SK-N-SH (cell line): ENCODE data around the gene TCHP. TPM values are rescaled to one million over a fixed set of nuclear protein-coding genes. Genes with fewer than 3 reads are reported as not detected.

Experiments used
- CTCF ChIA-PET: fragments of 300-600, 350-600 bp; formaldehyde crosslinking; extraction: SDS; loops from one replicate; lab custom pipeline; 2021; lab: Yijun Ruan, JAX
- POLR2A ChIA-PET: fragments of 350-600 bp; sonication (Branson Sonifier 250); formaldehyde crosslinking; extraction: SDS; loops from one replicate; lab custom pipeline; 2020; ENCODE audit warnings: antibody characterized with exemption, inconsistent platforms; lab: Yijun Ruan, JAX
- DNase-seq: peaks from one replicate; pipeline ENCODE4 v3.0.0; 2012
- H2AFZ ChIP-seq: fragments of 200-600 bp; sonication (generic); 2 replicates; pipeline ENCODE4 v1.8.1; 2016; ENCODE audit warnings: antibody characterized with exemption, mild to moderate bottlenecking, low read depth
- H3F3A ChIP-seq: fragments of 200-600 bp; sonication (generic); replicated peaks from 2 replicates; pipeline ENCODE3; 2016; ENCODE audit warnings: antibody characterized with exemption, mild to moderate bottlenecking; ENCODE audit not compliant: insufficient read depth
- H3K27ac ChIP-seq, 2 experiments: fragments of 200-500 bp in 1 of 2; fragments of 200-600 bp in 1 of 2; sonication (Bioruptor generic) in 1 of 2; sonication (generic), shearing (Covaris generic) in 1 of 2; 2 replicates each; pipeline versions ENCODE4 v1.5.1 to v1.6.1; 2014 to 2016; ENCODE audit warnings: low read depth in 2 of 2, inconsistent platforms in 1 of 2, low read length in 1 of 2, mild to moderate bottlenecking in 1 of 2, mixed read lengths in 1 of 2
- H3K27me3 ChIP-seq: fragments of 200-600 bp; sonication (generic), shearing (Covaris generic); 2 replicates; pipeline ENCODE4 v1.6.1; 2016; ENCODE audit warnings: mixed run types; ENCODE audit not compliant: insufficient read depth
- H3K36me3 ChIP-seq, 2 experiments: fragments of 200-500 bp in 1 of 2; fragments of 200-600 bp in 1 of 2; sonication (Bioruptor generic) in 1 of 2; sonication (generic) in 1 of 2; replicated peaks in 1 of 2; 2 replicates each; pipeline versions ENCODE3 to v1.5.1; 2014 to 2016; ENCODE audit warnings: low read length in 1 of 2, mild to moderate bottlenecking in 1 of 2; ENCODE audit not compliant: insufficient read depth in 2 of 2, control insufficient read depth in 1 of 2
- H3K4me1 ChIP-seq, 2 experiments: fragments of 200-500 bp in 1 of 2; fragments of 200-600 bp in 1 of 2; sonication (Bioruptor generic) in 1 of 2; sonication (generic), shearing (Covaris generic) in 1 of 2; 2 replicates each; pipeline versions ENCODE4 v1.5.1 to v1.6.1; 2014 to 2016; ENCODE audit warnings: low read depth in 1 of 2, low read length in 1 of 2, mixed run types in 1 of 2; ENCODE audit not compliant: insufficient read depth in 2 of 2, control insufficient read depth in 1 of 2
- H3K4me2 ChIP-seq: fragments of 200-600 bp; sonication (generic), shearing (Covaris generic); 2 replicates; pipeline ENCODE4 v1.6.1; 2017; ENCODE audit warnings: mixed run types
- H3K4me3 ChIP-seq, 2 experiments: fragments of 200-500 bp in 1 of 2; fragments of 200-600 bp in 1 of 2; sonication (Bioruptor generic) in 1 of 2; sonication (generic), shearing (Covaris generic) in 1 of 2; 2 replicates each; pipeline versions ENCODE4 v1.5.1 to v1.8.1; 2014 to 2016; ENCODE audit warnings: low read depth in 2 of 2, inconsistent platforms in 1 of 2, low read length in 1 of 2, mild to moderate bottlenecking in 1 of 2, mixed read lengths in 1 of 2, moderate library complexity in 1 of 2
- H3K79me2 ChIP-seq: fragments of 200-600 bp; sonication (generic); 2 replicates; pipeline ENCODE4 v1.8.1; 2017; ENCODE audit warnings: mild to moderate bottlenecking; ENCODE audit not compliant: insufficient read depth
- H3K9ac ChIP-seq: fragments of 200-600 bp; sonication (generic); 2 replicates; pipeline ENCODE4 v1.6.1; 2017; ENCODE audit warnings: mixed run types
- H3K9me2 ChIP-seq: fragments of 200-600 bp; sonication (generic); 2 replicates; pipeline ENCODE4 v1.6.1; 2017; ENCODE audit warnings: mixed run types
- H3K9me3 ChIP-seq: fragments of 200-600 bp; sonication (generic); 2 replicates; pipeline ENCODE4 v1.6.1; 2017; ENCODE audit warnings: mixed run types, mild to moderate bottlenecking, moderate library complexity
- H4K20me1 ChIP-seq: fragments of 200-600 bp; sonication (generic); 2 replicates; pipeline ENCODE4 v1.6.1; 2017; ENCODE audit warnings: mild to moderate bottlenecking, mixed run types; ENCODE audit not compliant: insufficient read depth
- EZH2phosphoT487 ChIP-seq: fragments of 200-600 bp; sonication (generic); IDR thresholded peaks from 2 replicates; pipeline ENCODE4 v1.6.1; 2017; ENCODE audit warnings: low read depth, mixed run types, mild to moderate bottlenecking, antibody characterized with exemption, moderate library complexity, borderline replicate concordance
- FOSL2 ChIP-seq: IDR thresholded peaks from 2 replicates; pipeline ENCODE4 v1.4.0; 2012; ENCODE audit warnings: low read depth, mild to moderate bottlenecking, moderate library complexity, borderline replicate concordance
- GABPA ChIP-seq: IDR thresholded peaks from 2 replicates; pipeline ENCODE4 v1.4.0; 2012; ENCODE audit warnings: low read depth, mild to moderate bottlenecking
- RAD21 ChIP-seq: IDR thresholded peaks from 2 replicates; pipeline ENCODE4 v1.6.1; 2012; ENCODE audit warnings: mild to moderate bottlenecking, low read length
- RFX5 ChIP-seq: IDR thresholded peaks from 2 replicates; pipeline ENCODE4 v1.6.1; 2012; ENCODE audit warnings: mild to moderate bottlenecking, improper control_type of control experiment, low read length
- RXRA ChIP-seq: IDR thresholded peaks from 2 replicates; pipeline ENCODE4 v1.4.0; 2012; ENCODE audit warnings: low read depth, mild to moderate bottlenecking, borderline replicate concordance
- SIN3A ChIP-seq: IDR thresholded peaks from 2 replicates; pipeline ENCODE4 v1.6.1; 2012; ENCODE audit warnings: low read depth, mild to moderate bottlenecking, low read length, moderate library complexity, borderline replicate concordance
- SMC3 ChIP-seq: IDR thresholded peaks from 2 replicates; pipeline ENCODE4 v1.6.1; 2012; ENCODE audit warnings: low read depth, low read length, improper control_type of control experiment
- USF1 ChIP-seq: IDR thresholded peaks from 2 replicates; pipeline ENCODE4 v1.4.0; 2012; ENCODE audit warnings: low read depth, borderline replicate concordance
- USF2 ChIP-seq: fragments of 150-350 bp; IDR thresholded peaks from 2 replicates; pipeline ENCODE4 v1.6.1; 2017; ENCODE audit warnings: antibody characterized with exemption, low read length, low read depth, borderline replicate concordance
- YY1 ChIP-seq: IDR thresholded peaks from 2 replicates; pipeline ENCODE4 v1.4.0; 2012; ENCODE audit warnings: low read depth, mild to moderate bottlenecking
- ZBTB33 ChIP-seq: IDR thresholded peaks from 2 replicates; pipeline ENCODE4 v1.4.0; 2012; ENCODE audit warnings: low read depth, borderline replicate concordance
- WGBS: methylation state at CpG from one replicate; pipeline ENCODE4 v1.1.6; 2017; ENCODE audit warnings: low lambda C conversion rate; 5-methylcytosine and 5-hydroxymethylcytosine counted together
- polyA plus RNA-seq, 3 experiments: library from polyadenylated mRNA; depleted of rRNA; stranded (reverse); fragments of >200 nt; gene quantifications; 2 replicates each; pipeline ENCODE4 v1.2.3, GENCODE V29; 2012

The TCHP gene
- polyA plus RNA-seq, 1 of the 3 experiments (the other 2 are of a cell fraction), result 37.3 TPM

- Histone ChIP-seq H2AFZ (no peak overlapping the region), H3K27me3 (no peaks in the 10 kb centered on the region), H3K4me1 (peaks cover 0 to under 1% of the 10 kb centered on the region in 2 experiments; a peak in 1 of 4 replicates), H3K9me2 (no peaks in the 10 kb centered on the region), H3K4me2 (no peak overlapping the region), H3F3A (peaks cover 13% of the 10 kb centered on the region), H3K27ac (no peak overlapping the region), H3K9me3 (no peaks in the 10 kb centered on the region), H3K4me3 (no peak overlapping the region), H3K36me3 (peaks cover 36 to 50% of the 10 kb centered on the region in 2 experiments), H3K79me2 (no peaks in the 10 kb centered on the region), H4K20me1 (no peaks in the 10 kb centered on the region), H3K9ac (no peak overlapping the region)
- WGBS, result 96% methylated on average over 7 of the region's 7 CpGs
- POLR2A ChIA-PET, result no interaction called here
- no peak for TF ChIP-seq RAD21
- no peak for TF ChIP-seq GABPA
- no peak for TF ChIP-seq USF2
- CTCF ChIA-PET, result no interaction called here
- DNase-seq, result no peak
These were observed 58.3 kb downstream of the TCHP start for GRCh38 chr12:109958374-109958773.

GRCh38 chr12:109959411-109960093, 59.5 kb downstream of the TCHP start:
- CTCF ChIA-PET, result interaction anchor here (1.5 kb wide), 1 partner anchor 106 kb away, joined by 4 read pairs; no protein-coding TSS in a partner anchor
- H3K9me2 ChIP-seq, result no peaks in the 10 kb centered on the region
- no peaks in the 10 kb centered on the region for H3K27me3 ChIP-seq
- no peak overlapping the region for H3K4me2 ChIP-seq
- peaks cover 3% of the 10 kb centered on the region for H3F3A ChIP-seq
- 98% methylated on average over 8 of the region's 8 CpGs for WGBS
- no peaks in the 10 kb centered on the region for H3K4me1 ChIP-seq
- TF ChIP-seq SMC3 (no peak), ZBTB33 (no peak), RFX5 (no peak), YY1 (no peak), RAD21 (no peak), USF1 (no peak), RXRA (no peak), EZH2phosphoT487 (no peak), FOSL2 (no peak), SIN3A (no peak)
- peaks cover 45 to 48% of the 10 kb centered on the region in 2 experiments for H3K36me3 ChIP-seq
- no peak for DNase-seq
- no peaks in the 10 kb centered on the region for H3K79me2 ChIP-seq
- H3K4me3 ChIP-seq, result no peak overlapping the region
- H4K20me1 ChIP-seq, result no peaks in the 10 kb centered on the region
- no peak overlapping the region for H2AFZ ChIP-seq
- POLR2A ChIA-PET, result no interaction called here
- H3K27ac ChIP-seq, result no peak overlapping the region
- no peak overlapping the region for H3K9ac ChIP-seq
- H3K9me3 ChIP-seq, result no peaks in the 10 kb centered on the region
